ENCODE results near the gene MIOX.

MIOX gene

DNA sequence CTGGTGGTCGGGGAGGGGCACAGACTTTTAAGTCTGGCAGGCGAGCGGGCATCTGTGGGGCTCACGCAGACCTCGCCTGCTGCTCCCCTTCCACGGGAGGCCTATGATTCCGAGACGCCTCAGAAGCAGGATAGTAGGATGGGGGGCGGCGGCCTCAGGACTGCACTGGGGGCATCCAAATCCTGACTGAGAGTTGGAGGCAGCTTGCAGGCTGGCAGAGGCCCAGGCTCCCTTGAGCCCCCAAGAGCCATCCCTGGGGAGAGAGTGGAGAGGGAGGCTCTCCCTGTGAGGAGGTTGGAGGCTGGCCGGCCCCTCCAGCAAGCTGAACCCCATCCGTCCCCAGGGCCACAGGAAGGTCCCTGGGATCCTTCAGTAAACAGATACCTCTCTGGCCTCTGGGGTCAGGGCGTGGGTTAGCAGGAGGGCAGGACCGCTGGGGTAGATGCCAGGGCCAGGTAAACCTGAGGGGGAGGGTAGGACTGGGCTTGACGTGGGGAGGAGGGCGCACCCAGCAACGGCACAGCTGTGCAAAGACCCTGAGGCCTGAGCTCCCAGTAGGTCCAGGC lies 45.1 kb upstream of the MIOX start:
- no peak overlapping the region for H3K4me3 ChIP-seq (ENCODE audit: low read length)
- TF ChIP-seq, protein P1, sequence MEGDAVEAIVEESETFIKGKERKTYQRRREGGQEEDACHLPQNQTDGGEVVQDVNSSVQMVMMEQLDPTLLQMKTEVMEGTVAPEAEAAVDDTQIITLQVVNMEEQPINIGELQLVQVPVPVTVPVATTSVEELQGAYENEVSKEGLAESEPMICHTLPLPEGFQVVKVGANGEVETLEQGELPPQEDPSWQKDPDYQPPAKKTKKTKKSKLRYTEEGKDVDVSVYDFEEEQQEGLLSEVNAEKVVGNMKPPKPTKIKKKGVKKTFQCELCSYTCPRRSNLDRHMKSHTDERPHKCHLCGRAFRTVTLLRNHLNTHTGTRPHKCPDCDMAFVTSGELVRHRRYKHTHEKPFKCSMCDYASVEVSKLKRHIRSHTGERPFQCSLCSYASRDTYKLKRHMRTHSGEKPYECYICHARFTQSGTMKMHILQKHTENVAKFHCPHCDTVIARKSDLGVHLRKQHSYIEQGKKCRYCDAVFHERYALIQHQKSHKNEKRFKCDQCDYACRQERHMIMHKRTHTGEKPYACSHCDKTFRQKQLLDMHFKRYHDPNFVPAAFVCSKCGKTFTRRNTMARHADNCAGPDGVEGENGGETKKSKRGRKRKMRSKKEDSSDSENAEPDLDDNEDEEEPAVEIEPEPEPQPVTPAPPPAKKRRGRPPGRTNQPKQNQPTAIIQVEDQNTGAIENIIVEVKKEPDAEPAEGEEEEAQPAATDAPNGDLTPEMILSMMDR (conservative IDR thresholded peaks at IDR 0.05; ENCODE audit: low read length): no peak
- DNase-seq (ENCODE audit: low read depth): no peak

DNA sequence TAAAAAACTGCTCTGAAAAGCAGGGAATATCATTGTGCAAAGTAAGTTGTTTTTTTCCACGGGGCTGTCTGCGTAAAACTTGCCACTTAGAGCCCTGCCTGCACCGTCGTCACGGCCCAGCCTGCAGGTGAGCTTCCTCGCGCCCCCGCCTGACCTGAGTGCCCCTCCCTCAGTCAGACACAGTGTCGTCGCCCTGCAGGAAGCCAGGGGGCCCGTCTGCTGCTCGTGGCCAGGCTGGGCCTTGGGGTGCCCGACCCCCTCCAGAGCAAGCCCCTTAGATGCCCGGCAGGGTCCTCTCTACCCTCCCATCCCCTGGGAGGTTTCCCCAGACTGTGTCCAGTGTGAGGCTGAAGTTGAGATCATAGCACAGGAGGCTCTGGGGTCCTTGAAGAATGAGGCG lies 43.5 kb upstream of the MIOX start:
- no peak overlapping the region for H3K4me3 ChIP-seq (ENCODE audit: low read length)
- no peak for DNase-seq (ENCODE audit: low read depth)
- TF ChIP-seq, protein P1 (conservative IDR thresholded peaks at IDR 0.05; ENCODE audit: low read length): no peak

DNA sequence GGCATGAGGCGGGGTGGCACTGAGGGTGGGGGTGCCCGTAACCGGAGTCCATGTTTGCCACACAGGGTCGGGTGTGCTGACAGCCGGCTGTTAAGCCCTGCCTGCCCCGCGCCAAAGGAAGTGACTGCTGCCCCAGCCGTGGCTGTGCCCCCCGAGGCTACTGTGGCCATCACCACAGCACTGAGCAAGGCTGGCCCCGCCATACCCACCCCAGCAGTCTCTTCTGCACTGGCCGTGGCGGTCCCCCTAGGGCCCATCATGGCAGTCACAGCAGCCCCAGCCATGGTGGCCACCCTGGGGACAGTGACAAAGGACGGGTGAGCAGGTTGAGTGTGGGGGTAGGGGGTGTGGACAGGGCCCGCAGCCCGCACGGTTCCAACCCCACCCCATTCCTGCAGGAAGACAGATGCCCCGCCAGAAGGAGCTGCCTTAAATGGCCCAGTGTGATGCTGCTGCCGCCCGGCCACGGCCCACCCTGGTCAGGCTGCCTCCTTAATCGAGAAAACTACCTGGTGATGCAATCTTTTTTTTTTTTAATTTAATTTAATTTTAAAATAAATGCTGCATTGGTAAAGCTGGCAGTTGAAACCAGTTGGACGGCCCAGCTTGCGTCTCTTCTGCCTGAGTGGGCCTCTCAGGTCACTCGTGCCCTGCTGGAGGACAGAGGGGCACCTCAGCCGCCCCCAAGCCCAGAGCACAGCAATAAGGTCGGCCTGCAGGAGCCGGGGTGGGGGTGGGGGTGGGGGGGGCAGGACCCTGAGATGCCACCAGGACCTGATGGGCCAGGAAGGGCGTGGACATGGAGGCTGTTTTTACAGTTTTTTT lies 42.6 kb upstream of the MIOX start:
- TF ChIP-seq, protein P1 (conservative IDR thresholded peaks at IDR 0.05; ENCODE audit: low read length): no peak
- H3K4me3 ChIP-seq (ENCODE audit: low read length): no peak overlapping the region
- no peak for DNase-seq (ENCODE audit: low read depth)

DNA sequence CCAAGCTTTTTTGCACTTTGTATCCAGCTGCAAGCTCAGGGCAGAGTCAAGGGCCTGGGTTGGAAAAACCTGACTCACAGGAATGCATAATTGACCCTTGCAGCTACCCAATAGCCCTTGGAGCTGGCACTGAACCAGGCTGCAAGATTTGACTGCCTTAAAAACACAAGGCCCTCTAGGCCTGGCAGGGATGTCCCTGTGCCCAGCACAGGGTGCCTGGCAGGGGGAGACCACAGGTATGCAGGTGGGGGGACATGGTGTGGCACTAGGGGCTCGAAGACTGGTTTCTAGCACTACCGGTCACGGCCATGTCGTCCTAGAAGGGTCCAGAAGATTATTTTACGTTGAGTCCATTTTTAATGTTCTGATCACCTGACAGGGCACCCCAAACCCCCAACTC lies 42.0 kb upstream of the MIOX start:
- no peak overlapping the region for H3K4me3 ChIP-seq (ENCODE audit: low read length)
- DNase-seq (ENCODE audit: low read depth): peak; percentile 74

DNA sequence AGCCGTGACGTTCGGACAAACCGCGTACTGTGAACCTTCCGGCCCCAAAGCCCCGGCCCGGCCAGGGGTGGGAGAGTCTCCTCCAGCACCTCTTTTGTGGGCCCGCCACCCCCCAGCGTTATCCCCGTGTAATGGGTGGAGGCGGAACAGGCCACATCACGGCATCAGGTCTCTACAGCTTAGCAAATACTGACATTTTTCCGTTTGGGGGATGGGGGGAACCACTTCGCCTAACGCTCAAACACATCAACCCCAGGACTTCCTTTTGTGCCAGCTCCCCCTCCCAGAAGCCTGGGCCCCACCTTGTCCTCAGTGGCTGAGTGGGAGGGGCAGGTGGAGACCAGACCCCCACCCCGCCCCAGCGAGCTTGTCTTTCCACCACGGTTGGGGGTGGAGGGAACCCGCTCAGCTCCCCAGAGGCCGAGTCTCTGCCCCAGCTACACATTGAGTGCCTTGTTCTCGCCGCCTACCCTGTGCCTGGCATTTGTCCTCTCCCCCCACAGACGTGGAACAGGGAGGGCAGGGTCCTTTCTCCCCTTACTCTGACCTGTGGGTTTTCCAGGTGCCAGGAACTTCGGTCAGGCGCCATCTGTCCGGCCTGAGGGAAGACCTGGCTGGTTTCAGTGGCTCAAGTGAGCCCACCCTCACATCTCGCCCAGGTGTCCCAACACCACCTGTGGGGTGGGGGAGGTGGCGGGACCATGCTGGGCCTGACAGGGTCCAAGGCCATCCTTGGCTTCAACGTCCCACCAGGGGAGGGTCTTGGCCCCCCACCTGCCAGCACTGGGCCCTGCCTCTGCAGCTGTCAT lies 41.4 kb upstream of the MIOX start:
- TF ChIP-seq, protein P1 (conservative IDR thresholded peaks at IDR 0.05; ENCODE audit: low read length): no peak
- DNase-seq (ENCODE audit: low read depth): no peak
- H3K4me3 ChIP-seq (ENCODE audit: low read length): no peak overlapping the region

More for the DNA sequence above, 42.0 kb upstream of the MIOX start:
- TF ChIP-seq, protein P1 (conservative IDR thresholded peaks at IDR 0.05; ENCODE audit: low read length): no peak

DNA sequence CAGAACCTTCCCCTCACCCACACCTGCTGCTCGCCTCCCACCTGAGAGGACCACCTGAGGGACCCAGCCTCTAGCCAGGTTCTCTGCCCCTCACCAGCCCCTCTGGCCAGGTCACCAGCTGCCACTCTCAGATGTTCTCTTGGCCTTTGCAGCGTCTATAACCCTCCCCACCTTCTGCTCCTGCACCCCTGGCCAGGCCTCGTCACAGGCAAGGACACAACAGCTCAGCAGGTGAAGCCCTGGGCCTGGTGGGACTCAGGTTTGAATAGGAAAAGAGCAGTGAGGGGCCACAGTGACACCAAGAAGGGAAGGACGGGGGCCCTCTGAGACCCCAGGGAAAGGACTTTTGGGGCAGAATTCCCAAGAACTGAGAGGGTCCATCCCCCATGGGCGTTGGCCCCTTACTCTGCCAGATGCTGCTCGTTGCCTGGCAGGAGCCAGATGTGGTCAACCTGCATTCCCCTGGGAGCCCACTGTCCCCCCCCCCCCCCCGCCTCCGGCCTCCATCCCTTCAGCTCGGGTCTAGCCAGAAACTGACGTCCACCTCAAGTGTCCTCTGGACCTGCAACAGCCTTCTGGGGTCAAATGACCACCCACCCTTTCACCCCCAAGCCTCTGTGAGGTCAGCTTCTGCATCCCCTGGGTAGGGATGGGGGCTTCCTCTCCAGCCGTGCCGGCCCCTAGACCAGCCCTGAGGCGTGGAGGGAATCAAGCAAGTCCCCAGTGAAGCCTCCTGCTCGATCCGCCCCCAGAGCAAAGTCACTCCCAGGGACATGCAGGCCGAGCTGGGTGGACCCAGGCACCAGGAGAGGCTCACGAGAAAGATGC lies 40.6 kb upstream of the MIOX start:
- TF ChIP-seq, protein P1 (conservative IDR thresholded peaks at IDR 0.05; ENCODE audit: low read length): no peak
- no peak for DNase-seq (ENCODE audit: low read depth)
- H3K4me3 ChIP-seq (ENCODE audit: low read length): no peak overlapping the region

All from AG10803 (cell line).